Neural cell (in vitro differentiated cells): ENCODE measurements around the gene ZNF692. TPM values are rescaled to one million over a fixed set of nuclear protein-coding genes. Genes with fewer than 3 reads are reported as not detected.

Source experiments
- H2AFZ ChIP-seq: fragments of 200-600, 300-800 bp; sonication (generic), shearing (Covaris generic); 2 replicates; pipeline ENCODE4 v1.6.0; 2014; ENCODE audit warnings: low read depth, mild to moderate bottlenecking, antibody characterized with exemption, low read length, moderate library complexity
- H3F3A ChIP-seq: fragments of 200-600 bp; shearing (Covaris generic); 2 replicates; pipeline ENCODE4 v1.6.1; 2016; ENCODE audit warnings: mild to moderate bottlenecking, moderate library complexity, mixed read lengths, antibody characterized with exemption, low read length; ENCODE audit not compliant: insufficient read depth, poor library complexity, severe bottlenecking
- H3K27ac ChIP-seq: fragments of 200-600, 300-800 bp; sonication (generic), shearing (Covaris generic); 2 replicates; pipeline ENCODE4 v1.5.1; 2014; ENCODE audit warnings: mild to moderate bottlenecking, low read length, moderate library complexity
- H3K27me3 ChIP-seq: fragments of 300-800, 200-600 bp; sonication (generic), shearing (Covaris generic); 2 replicates; pipeline ENCODE4 v1.6.0; 2014; ENCODE audit warnings: mild to moderate bottlenecking, low read depth, low read length, moderate library complexity; ENCODE audit not compliant: insufficient read depth
- H3K36me3 ChIP-seq: fragments of 300-800, 200-600 bp; sonication (generic), shearing (Covaris generic); 2 replicates; pipeline ENCODE4 v1.5.1; 2014; ENCODE audit warnings: mild to moderate bottlenecking, antibody characterized with exemption, low read length, moderate library complexity; ENCODE audit not compliant: insufficient read depth
- H3K4me2 ChIP-seq: fragments of 300-800, 200-600 bp; sonication (generic), shearing (Covaris generic); 2 replicates; pipeline ENCODE4 v1.6.0; 2014; ENCODE audit warnings: mild to moderate bottlenecking, low read length
- H3K4me3 ChIP-seq: fragments of 300-800, 200-600 bp; sonication (generic), shearing (Covaris generic); 2 replicates; pipeline ENCODE4 v1.5.1; 2014; ENCODE audit warnings: mild to moderate bottlenecking, low read length, moderate library complexity
- H3K79me2 ChIP-seq: fragments of 200-600 bp; shearing (Covaris generic); replicated peaks from 2 replicates; pipeline ENCODE4 v1.6.0; 2014; ENCODE audit warnings: mild to moderate bottlenecking, low read length, moderate library complexity; ENCODE audit not compliant: insufficient read depth
- H3K9ac ChIP-seq: fragments of 300-800, 200-600 bp; sonication (generic), shearing (Covaris generic); 2 replicates; pipeline ENCODE4 v1.6.1; 2016; ENCODE audit warnings: mild to moderate bottlenecking, low read length, mixed read lengths
- H3K9me2 ChIP-seq: fragments of 200-600 bp; shearing (Covaris generic); 2 replicates; pipeline ENCODE4 v1.6.1; 2016; ENCODE audit warnings: mild to moderate bottlenecking, low read length, mixed read lengths; ENCODE audit not compliant: insufficient read depth
- H3K9me3 ChIP-seq: fragments of 200-600, 300-800 bp; sonication (generic), shearing (Covaris generic); 2 replicates; pipeline ENCODE4 v1.6.1; 2016; ENCODE audit warnings: mild to moderate bottlenecking, mixed run types, low read length, moderate library complexity, mixed read lengths
- H4K20me1 ChIP-seq: fragments of 200-600 bp; shearing (Covaris generic); 2 replicates; pipeline ENCODE4 v1.6.1; 2016; ENCODE audit warnings: mild to moderate bottlenecking, mixed run types; ENCODE audit not compliant: insufficient read depth
- EP300 ChIP-seq: fragments of 450-650 bp; conservative IDR thresholded peaks from 2 replicates; pipeline ENCODE4 v1.6.1; 2014; ENCODE audit warnings: antibody characterized with exemption, mild to moderate bottlenecking, moderate library complexity; ENCODE audit not compliant: poor library complexity, severe bottlenecking
- EZH2 ChIP-seq: fragments of 200-600, 300-800 bp; shearing (Covaris generic), sonication (generic); IDR thresholded peaks from 2 replicates; pipeline ENCODE4 v1.6.1; 2014; ENCODE audit warnings: antibody characterized with exemption, low read length, borderline replicate concordance, mild to moderate bottlenecking; ENCODE audit not compliant: insufficient read depth, poor library complexity, severe bottlenecking
- MXI1 ChIP-seq: fragments of 450-650 bp; conservative IDR thresholded peaks from 2 replicates; pipeline ENCODE4 v1.6.1; 2014; ENCODE audit warnings: antibody characterized with exemption, mild to moderate bottlenecking; ENCODE audit not compliant: poor library complexity, severe bottlenecking
- POLR2AphosphoS5 ChIP-seq: IDR thresholded peaks from 2 replicates; pipeline ENCODE4 v1.6.1; 2012
- RAD21 ChIP-seq: fragments of 450-650 bp; conservative IDR thresholded peaks from 2 replicates; pipeline ENCODE4 v1.6.1; 2014; ENCODE audit warnings: antibody characterized with exemption, mild to moderate bottlenecking, moderate library complexity
- REST ChIP-seq: IDR thresholded peaks from 2 replicates; pipeline ENCODE4 v1.6.1; 2012; ENCODE audit warnings: borderline replicate concordance
- SMC3 ChIP-seq: fragments of 450-650 bp; conservative IDR thresholded peaks from 2 replicates; pipeline ENCODE4 v1.6.1; 2014; ENCODE audit warnings: antibody characterized with exemption, mild to moderate bottlenecking, moderate library complexity; ENCODE audit not compliant: poor library complexity
- TAF1 ChIP-seq: IDR thresholded peaks from 2 replicates; pipeline ENCODE4 v1.6.1; 2012; ENCODE audit warnings: low read depth
- polyA plus RNA-seq: library from polyadenylated mRNA; depleted of rRNA; stranded (reverse); fragments of >200 nt; gene quantifications from 2 replicates; pipeline ENCODE4 v1.2.3, GENCODE V29; 2014
- TF ChIP-seq, protein P1 (sequence below): fragments of 450-650 bp; IDR thresholded peaks from 2 replicates; pipeline ENCODE4 v1.5.1; 2014; ENCODE audit warnings: antibody characterized with exemption, mild to moderate bottlenecking, moderate library complexity; ENCODE audit not compliant: poor library complexity, severe bottlenecking

ZNF692 gene
- polyA plus RNA-seq, 1 donor from 2014 or later = 183 TPM

DNA sequence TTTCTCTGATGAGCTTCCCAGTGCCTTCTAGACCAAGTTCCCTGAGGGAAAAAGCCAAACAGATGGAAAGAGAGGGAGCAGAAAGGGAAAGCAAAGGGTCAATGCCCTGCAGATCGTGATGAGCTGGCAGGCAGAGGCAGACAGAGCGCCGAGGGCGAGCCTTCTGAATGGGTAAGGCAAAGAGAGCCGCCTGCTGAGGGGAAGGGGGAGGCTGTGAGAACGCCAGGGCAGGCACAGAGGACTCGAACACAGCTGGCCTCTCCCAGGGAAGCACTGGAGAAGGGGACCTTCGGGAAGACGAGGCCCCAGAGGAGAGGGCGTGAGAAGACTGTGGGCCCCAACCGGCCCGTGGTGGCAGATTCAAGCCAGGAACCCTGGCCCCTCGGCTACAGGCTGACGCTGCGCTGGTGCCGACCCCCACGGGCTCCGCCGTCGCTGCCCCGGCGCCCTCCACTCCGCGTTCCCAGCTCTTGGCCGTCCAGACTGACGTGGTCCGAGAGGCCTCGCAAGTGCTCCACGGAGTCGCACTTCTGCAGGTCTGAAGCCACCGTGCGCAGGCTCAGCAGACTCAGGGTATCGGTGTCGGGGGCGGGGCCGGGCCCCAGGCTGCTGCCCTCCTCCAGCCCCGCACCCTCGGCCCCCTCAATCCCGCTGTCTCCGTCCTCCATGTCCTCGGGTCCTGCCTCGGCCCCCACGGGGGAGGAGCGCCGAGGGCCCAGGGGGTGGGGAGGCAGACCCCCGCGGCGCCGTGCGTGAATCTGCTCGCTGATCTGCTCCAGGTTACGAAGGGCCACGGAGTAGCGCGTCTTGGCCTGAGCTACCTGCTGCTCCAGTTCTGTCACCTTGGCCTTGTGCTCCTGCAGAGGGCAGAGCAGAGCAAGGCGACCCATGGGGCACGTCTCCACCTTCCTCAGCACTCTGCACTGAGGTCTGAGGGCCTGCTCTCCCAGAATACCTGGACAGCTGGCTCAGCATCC is 47.1 kb downstream of the ZNF692 start:
- H2AFZ ChIP-seq = no peak overlapping the region
- H3K4me2 ChIP-seq = no peak overlapping the region
- H3K27ac ChIP-seq = no peak overlapping the region
- no peaks in the 10 kb centered on the region for H3K27me3 ChIP-seq
- no peaks in the 10 kb centered on the region for H3K79me2 ChIP-seq
- no peaks in the 10 kb centered on the region for H3K9me3 ChIP-seq
- no peak overlapping the region for H3K9ac ChIP-seq
- H3K36me3 ChIP-seq = no peaks in the 10 kb centered on the region
- TF ChIP-seq, protein P1, sequence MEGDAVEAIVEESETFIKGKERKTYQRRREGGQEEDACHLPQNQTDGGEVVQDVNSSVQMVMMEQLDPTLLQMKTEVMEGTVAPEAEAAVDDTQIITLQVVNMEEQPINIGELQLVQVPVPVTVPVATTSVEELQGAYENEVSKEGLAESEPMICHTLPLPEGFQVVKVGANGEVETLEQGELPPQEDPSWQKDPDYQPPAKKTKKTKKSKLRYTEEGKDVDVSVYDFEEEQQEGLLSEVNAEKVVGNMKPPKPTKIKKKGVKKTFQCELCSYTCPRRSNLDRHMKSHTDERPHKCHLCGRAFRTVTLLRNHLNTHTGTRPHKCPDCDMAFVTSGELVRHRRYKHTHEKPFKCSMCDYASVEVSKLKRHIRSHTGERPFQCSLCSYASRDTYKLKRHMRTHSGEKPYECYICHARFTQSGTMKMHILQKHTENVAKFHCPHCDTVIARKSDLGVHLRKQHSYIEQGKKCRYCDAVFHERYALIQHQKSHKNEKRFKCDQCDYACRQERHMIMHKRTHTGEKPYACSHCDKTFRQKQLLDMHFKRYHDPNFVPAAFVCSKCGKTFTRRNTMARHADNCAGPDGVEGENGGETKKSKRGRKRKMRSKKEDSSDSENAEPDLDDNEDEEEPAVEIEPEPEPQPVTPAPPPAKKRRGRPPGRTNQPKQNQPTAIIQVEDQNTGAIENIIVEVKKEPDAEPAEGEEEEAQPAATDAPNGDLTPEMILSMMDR = no peak
- TF ChIP-seq REST (no peak), EZH2 (no peak), TAF1 (no peak)
- no peaks in the 10 kb centered on the region for H3F3A ChIP-seq
- H3K9me2 ChIP-seq = no peaks in the 10 kb centered on the region
- no peak overlapping the region for H3K4me3 ChIP-seq
- no peaks in the 10 kb centered on the region for H4K20me1 ChIP-seq

GRCh38 chr1:248810727-248811513 is 48.0 kb downstream of the ZNF692 start:
- H3K27me3 ChIP-seq = no peaks in the 10 kb centered on the region
- no peak overlapping the region for H2AFZ ChIP-seq
- no peaks in the 10 kb centered on the region for H3K9me3 ChIP-seq
- no peaks in the 10 kb centered on the region for H4K20me1 ChIP-seq
- H3K9ac ChIP-seq = no peak overlapping the region
- H3K4me3 ChIP-seq = no peak overlapping the region
- H3K9me2 ChIP-seq = no peaks in the 10 kb centered on the region
- no peaks in the 10 kb centered on the region for H3K36me3 ChIP-seq
- no peaks in the 10 kb centered on the region for H3K79me2 ChIP-seq
- H3K4me2 ChIP-seq = no peak overlapping the region
- TF ChIP-seq REST (no peak), EZH2 (no peak), MXI1 (no peak), RAD21 (no peak), TAF1 (no peak), POLR2AphosphoS5 (no peak), SMC3 (no peak), EP300 (no peak)
- TF ChIP-seq, protein P1 = no peak
- no peaks in the 10 kb centered on the region for H3F3A ChIP-seq
- no peak overlapping the region for H3K27ac ChIP-seq
